Brain microvascular endothelial cell (primary cell): Measurements from ENCODE around the gene METRNL.
A peak's percentile ranks its signal among the peaks of the same experiment; 100 is the strongest.

Experiments used
- DNase-seq: peaks from one replicate; pipeline ENCODE4 v3.0.0-alpha.2; 2020
- H3K27ac ChIP-seq: fragments of 250-450 bp; sonication (Bioruptor Pico); 2 replicates; pipeline ENCODE4 v1.5.1; 2020; ENCODE audit warnings: mild to moderate bottlenecking, moderate library complexity
- H3K27me3 ChIP-seq: fragments of 250-450 bp; sonication (Bioruptor Pico); replicated peaks from 2 replicates; pipeline ENCODE4 v1.5.1; 2020; ENCODE audit warnings: mild to moderate bottlenecking
- H3K36me3 ChIP-seq: fragments of 250-450 bp; sonication (Bioruptor Pico); replicated peaks from 2 replicates; pipeline ENCODE4 v1.5.1; 2020; ENCODE audit warnings: mild to moderate bottlenecking
- H3K4me3 ChIP-seq: 2 replicates; pipeline ENCODE4 v1.5.1; 2011; ENCODE audit warnings: low read depth, mild to moderate bottlenecking, control low read depth, low read length, moderate library complexity
- CTCF ChIP-seq: IDR thresholded peaks from 2 replicates; pipeline ENCODE4 v1.5.1; 2011; ENCODE audit warnings: low read depth, mild to moderate bottlenecking, moderate library complexity, low read length, control low read depth, inconsistent platforms; ENCODE audit errors: missing control alignments
- in situ Hi-C: cut with HindIII; loops from 2 replicates; pipeline ENCODE4 v1.10.0; 2017; ENCODE audit warnings: low sequenced_read_pairs, low pct_ligation_motif_present

METRNL gene

GRCh38 chr17:83079766-83080578 lies 563 bp downstream of the METRNL start:
- TF ChIP-seq CTCF, result no peak
- in situ Hi-C loops, result no loop called here
- H3K4me3 ChIP-seq, result peak overlapping the region; percentile 58
- DNase-seq, result no peak
- H3K36me3 ChIP-seq, result peaks cover 17% of the 10 kb centered on the region
- H3K27ac ChIP-seq, result peak overlapping the region; percentile 73
- peaks cover 2% of the 10 kb centered on the region for H3K27me3 ChIP-seq

GRCh38 chr17:83080579-83080857 lies 1.1 kb downstream of the METRNL start:
- DNase-seq, result no peak
- TF ChIP-seq CTCF, result no peak
- H3K27me3 ChIP-seq, result peaks cover 2% of the 10 kb centered on the region
- in situ Hi-C loops, result no loop called here
- H3K36me3 ChIP-seq, result peaks cover 22% of the 10 kb centered on the region
- peak overlapping the region; percentile 73 for H3K27ac ChIP-seq
- peak overlapping the region; percentile 58 for H3K4me3 ChIP-seq

GRCh38 chr17:83080858-83081683 lies 1.7 kb downstream of the METRNL start:
- no peak for TF ChIP-seq CTCF
- Histone ChIP-seq H3K4me3 (peak overlapping the region; percentile 58), H3K27ac (peak overlapping the region; percentile 73), H3K27me3 (peaks cover 2% of the 10 kb centered on the region), H3K36me3 (peaks cover 28% of the 10 kb centered on the region)
- in situ Hi-C loops, result no loop called here
- DNase-seq, result no peak

- Histone ChIP-seq H3K4me3 (peak overlapping the region; percentile 58), H3K27ac (no peak overlapping the region), H3K36me3 (peaks cover 34% of the 10 kb centered on the region), H3K27me3 (peaks cover 2% of the 10 kb centered on the region)
- TF ChIP-seq CTCF, result no peak
- in situ Hi-C loops, result no loop called here
- DNase-seq, result no peak
Observed at GRCh38 chr17:83081684-83082201, 2.3 kb downstream of the METRNL start.

GRCh38 chr17:83082424-83082823 lies 3.0 kb downstream of the METRNL start:
- no peak for TF ChIP-seq CTCF
- no peak overlapping the region for H3K27ac ChIP-seq
- no peak overlapping the region for H3K4me3 ChIP-seq

More at GRCh38 chr17:83082424-83082823, 3.0 kb downstream of the METRNL start:
- in situ Hi-C loops, result no loop called here
- H3K27me3 ChIP-seq, result peaks cover 2% of the 10 kb centered on the region
- no peak for DNase-seq
- H3K36me3 ChIP-seq, result peaks cover 34% of the 10 kb centered on the region
